Effector memory CD8-positive, alpha-beta T cell (primary cell): ENCODE results near the gene STAC.
"Not testable (repeated sequence)": the region's sequence is repeated elsewhere in the genome, so short reads cannot be mapped to it uniquely, and the experiment has no call there.

Experiments used
- ATAC-seq: fragments of 150-1000 bp; cut with Tn5 transposase; replicated peaks from 2 replicates; pipeline ENCODE4 v1.10.0; 2021; ENCODE audit warnings: mild to moderate bottlenecking, moderate library complexity
- DNase-seq, 3 experiments: peaks; one replicate each; pipeline ENCODE4 v3.0.0; 2021
- H3K27ac Mint-ChIP-seq, 2 donors: one replicate each; pipeline ENCODE4 v1.8.0; 2022; ENCODE audit warnings: mild to moderate bottlenecking in 2 of 2, mixed read lengths in 2 of 2, moderate library complexity in 2 of 2
- H3K27me3 Mint-ChIP-seq, 2 donors: one replicate each; pipeline ENCODE4 v1.8.0; 2022; ENCODE audit warnings: mixed read lengths in 2 of 2
- H3K36me3 Mint-ChIP-seq: one replicate; pipeline ENCODE4 v1.8.0; 2022; ENCODE audit warnings: mild to moderate bottlenecking, moderate library complexity, mixed read lengths; ENCODE audit not compliant: insufficient read depth
- H3K4me1 Mint-ChIP-seq, 2 donors: one replicate each; pipeline ENCODE4 v1.8.0; 2022; ENCODE audit warnings: low read depth in 2 of 2, mixed read lengths in 2 of 2
- H3K4me3 Mint-ChIP-seq, 2 donors: one replicate each; pipeline ENCODE4 v1.8.0; 2022; ENCODE audit warnings: mild to moderate bottlenecking in 2 of 2, mixed read lengths in 2 of 2, moderate library complexity in 2 of 2
- H3K9me3 Mint-ChIP-seq, 2 donors: one replicate each; pipeline ENCODE4 v1.8.0; 2022; ENCODE audit warnings: mixed read lengths in 2 of 2

The STAC gene

GRCh38 chr3:36472045-36472444 is 91.7 kb downstream of the STAC start:
- H3K27ac Mint-ChIP-seq, H3K4me3 Mint-ChIP-seq, H3K4me1 Mint-ChIP-seq, H3K36me3 Mint-ChIP-seq, ATAC-seq, H3K9me3 Mint-ChIP-seq, DNase-seq: not testable (repeated sequence)
- H3K27me3 Mint-ChIP-seq: peaks cover 0 to 14% of the 10 kb centered on the region in 2 donors

- Mint-ChIP-seq H3K27ac (no peak overlapping the region), H3K4me1 (no peaks in the 10 kb centered on the region), H3K4me3 (no peak overlapping the region), H3K36me3 (no peaks in the 10 kb centered on the region), H3K9me3 (no peaks in the 10 kb centered on the region), H3K27me3 (peaks cover 0 to 14% of the 10 kb centered on the region in 2 donors)
- DNase-seq (no peak), ATAC-seq (no peak)
These were observed 95.3 kb downstream of the STAC start for GRCh38 chr3:36475558-36475957.

GRCh38 chr3:36476286-36476942 is 96.1 kb downstream of the STAC start:
- ATAC-seq: no peak
- Mint-ChIP-seq H3K4me1 (no peaks in the 10 kb centered on the region), H3K4me3 (no peak overlapping the region), H3K36me3 (no peaks in the 10 kb centered on the region), H3K27ac (no peak overlapping the region), H3K27me3 (peaks cover 0 to 14% of the 10 kb centered on the region in 2 donors), H3K9me3 (no peaks in the 10 kb centered on the region)
- no peak for DNase-seq

GRCh38 chr3:36477655-36478054 is 97.4 kb downstream of the STAC start:
- DNase-seq (no peak), ATAC-seq (no peak)
- Mint-ChIP-seq H3K4me1 (no peaks in the 10 kb centered on the region), H3K36me3 (no peaks in the 10 kb centered on the region), H3K27ac (no peak overlapping the region), H3K27me3 (peaks cover 0 to 3% of the 10 kb centered on the region in 2 donors), H3K4me3 (no peak overlapping the region), H3K9me3 (peaks cover 0 to 3% of the 10 kb centered on the region in 2 donors)

- Mint-ChIP-seq H3K4me3 (no peak overlapping the region), H3K9me3 (peaks cover 0 to 3% of the 10 kb centered on the region in 2 donors), H3K27ac (no peak overlapping the region), H3K27me3 (no peaks in the 10 kb centered on the region), H3K4me1 (no peaks in the 10 kb centered on the region), H3K36me3 (no peaks in the 10 kb centered on the region)
- ATAC-seq (no peak), DNase-seq (no peak)
These were observed 100.8 kb downstream of the STAC start for GRCh38 chr3:36480911-36481648.

- DNase-seq (no peak), ATAC-seq (no peak)
These were observed 102.0 kb downstream of the STAC start for GRCh38 chr3:36482256-36482655.

GRCh38 chr3:36482880-36483279 is 102.6 kb downstream of the STAC start:
- Mint-ChIP-seq H3K27me3 (no peaks in the 10 kb centered on the region), H3K27ac (no peak overlapping the region), H3K9me3 (peaks cover 4 to 5% of the 10 kb centered on the region in 2 donors), H3K4me1 (no peaks in the 10 kb centered on the region), H3K36me3 (no peaks in the 10 kb centered on the region), H3K4me3 (no peak overlapping the region)
- ATAC-seq (no peak), DNase-seq (no peak)

More at GRCh38 chr3:36482256-36482655, 102.0 kb downstream of the STAC start:
- Mint-ChIP-seq H3K9me3 (peaks cover 4 to 5% of the 10 kb centered on the region in 2 donors), H3K4me1 (no peaks in the 10 kb centered on the region), H3K36me3 (no peaks in the 10 kb centered on the region), H3K4me3 (no peak overlapping the region), H3K27ac (no peak overlapping the region), H3K27me3 (no peaks in the 10 kb centered on the region)

- Mint-ChIP-seq H3K36me3 (no peaks in the 10 kb centered on the region), H3K4me1 (no peaks in the 10 kb centered on the region), H3K27me3 (no peaks in the 10 kb centered on the region), H3K27ac (no peak overlapping the region), H3K9me3 (peaks cover 4 to 5% of the 10 kb centered on the region in 2 donors), H3K4me3 (no peak overlapping the region)
- DNase-seq (no peak), ATAC-seq (no peak)
These were observed 103.4 kb downstream of the STAC start for GRCh38 chr3:36483709-36484108.

GRCh38 chr3:36484386-36484785 is 104.1 kb downstream of the STAC start:
- ATAC-seq (no peak), DNase-seq (no peak)
- Mint-ChIP-seq H3K36me3 (no peaks in the 10 kb centered on the region), H3K4me3 (no peak overlapping the region), H3K27me3 (no peaks in the 10 kb centered on the region), H3K27ac (no peak overlapping the region), H3K9me3 (peaks cover 4 to 5% of the 10 kb centered on the region in 2 donors), H3K4me1 (no peaks in the 10 kb centered on the region)

- H3K4me3 Mint-ChIP-seq: no peak overlapping the region
- ATAC-seq: no peak
- peaks cover 4 to 5% of the 10 kb centered on the region in 2 donors for H3K9me3 Mint-ChIP-seq
- H3K27me3 Mint-ChIP-seq: peaks cover 0 to 6% of the 10 kb centered on the region in 2 donors
- H3K36me3 Mint-ChIP-seq: no peaks in the 10 kb centered on the region
- no peaks in the 10 kb centered on the region for H3K4me1 Mint-ChIP-seq
- no peak overlapping the region for H3K27ac Mint-ChIP-seq
- no peak for DNase-seq
These were observed 105.9 kb downstream of the STAC start for GRCh38 chr3:36486009-36486795.

GRCh38 chr3:36487616-36488015 is 107.3 kb downstream of the STAC start:
- no peaks in the 10 kb centered on the region for H3K4me1 Mint-ChIP-seq
- no peaks in the 10 kb centered on the region for H3K36me3 Mint-ChIP-seq
- H3K27me3 Mint-ChIP-seq: peaks cover 0 to 6% of the 10 kb centered on the region in 2 donors
- no peak overlapping the region for H3K27ac Mint-ChIP-seq
- ATAC-seq: no peak
- no peak overlapping the region for H3K4me3 Mint-ChIP-seq
- no peak for DNase-seq
- peaks cover 2 to 4% of the 10 kb centered on the region in 2 donors for H3K9me3 Mint-ChIP-seq

- no peak for DNase-seq
- no peak overlapping the region for H3K4me3 Mint-ChIP-seq
- peaks cover 0 to 6% of the 10 kb centered on the region in 2 donors for H3K27me3 Mint-ChIP-seq
- H3K36me3 Mint-ChIP-seq: no peaks in the 10 kb centered on the region
- H3K9me3 Mint-ChIP-seq: peaks cover 2 to 4% of the 10 kb centered on the region in 2 donors
- ATAC-seq: no peak
- H3K4me1 Mint-ChIP-seq: no peaks in the 10 kb centered on the region
- H3K27ac Mint-ChIP-seq: no peak overlapping the region
These were observed 107.9 kb downstream of the STAC start for GRCh38 chr3:36488077-36488789.

GRCh38 chr3:36489101-36489500 is 108.8 kb downstream of the STAC start:
- no peaks in the 10 kb centered on the region for H3K4me1 Mint-ChIP-seq
- no peak overlapping the region for H3K4me3 Mint-ChIP-seq
- peaks cover 0 to 6% of the 10 kb centered on the region in 2 donors for H3K27me3 Mint-ChIP-seq
- H3K27ac Mint-ChIP-seq: no peak overlapping the region
- no peak for ATAC-seq
- no peaks in the 10 kb centered on the region for H3K36me3 Mint-ChIP-seq
- no peak for DNase-seq
- H3K9me3 Mint-ChIP-seq: peaks cover 2 to 4% of the 10 kb centered on the region in 2 donors
